ENCODE measurements around the gene ABLIM2. TPM values are rescaled to one million over a fixed set of nuclear protein-coding genes. Genes with fewer than 3 reads are reported as not detected.

Gene ABLIM2
- total RNA-seq, 1 experiment from 2014 or later: 1.0 TPM

DNA sequence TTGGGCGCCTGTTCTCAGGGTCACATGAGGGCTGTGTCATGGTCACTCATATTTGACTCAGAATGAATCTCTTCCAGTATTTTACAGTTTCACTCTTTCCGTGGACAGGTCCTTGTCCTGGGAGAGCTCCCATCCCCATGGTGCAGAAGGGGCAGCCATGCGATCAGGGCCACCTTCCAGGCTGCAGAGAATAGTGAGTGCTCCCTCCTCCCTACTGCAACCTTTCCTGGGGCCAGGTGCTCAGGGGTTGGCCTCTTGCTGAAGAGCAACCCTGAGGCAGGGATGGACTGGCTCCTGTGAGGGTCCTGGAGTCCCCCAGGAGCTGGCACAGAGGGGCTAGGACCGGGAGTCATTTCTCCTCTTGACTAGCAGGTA lies 108.4 kb downstream of the ABLIM2 start:
- Histone ChIP-seq H3K14ac (ENCODE audit: insufficient read depth, low read length) (peak overlapping the region; percentile 55), H3K56ac (ENCODE audit: insufficient read length, low read depth, low read length) (no peak overlapping the region), H3K9me3 (ENCODE audit: control insufficient read depth, low read depth, low read length) (peaks cover under 1% of the 10 kb centered on the region), H2BK15ac (ENCODE audit: low read depth, low read length) (no peak overlapping the region), H4K20me1 (ENCODE audit: control insufficient read depth, insufficient read depth, insufficient read length) (no peaks in the 10 kb centered on the region), H3K4ac (ENCODE audit: low read depth, low read length) (peak overlapping the region; percentile 8; the same call in 1 of the 2 replicates), H3K4me2 (ENCODE audit: insufficient read depth, insufficient read length, low read length) (peak overlapping the region; percentile 1), H3K79me2 (ENCODE audit: insufficient read depth, low read length) (no peaks in the 10 kb centered on the region), H3K79me1 (ENCODE audit: insufficient read depth, low read depth, low read length, poor library complexity, severe bottlenecking) (no peaks in the 10 kb centered on the region), H4K91ac (ENCODE audit: insufficient read length, low read depth, low read length) (peak overlapping the region; percentile 51), H3K23ac (ENCODE audit: insufficient read length, low read depth, low read length) (no peak overlapping the region), H3K9ac (ENCODE audit: extremely low read depth, insufficient read length, low read length) (no peak overlapping the region), H2BK12ac (ENCODE audit: insufficient read length, low read depth, low read length) (peak overlapping the region; percentile 9), H3K27ac (ENCODE audit: insufficient read length, low read depth, low read length) (peak overlapping the region; percentile 69), H3K4me1 (ENCODE audit: insufficient read depth, low read length) (peaks cover 17% of the 10 kb centered on the region; the same call in 1 of the 2 replicates), H2BK5ac (ENCODE audit: insufficient read length, low read length) (peak overlapping the region; percentile 47), H3T11ph (ENCODE audit: low read length) (no peak overlapping the region), H2BK120ac (ENCODE audit: low read depth, low read length, poor library complexity, severe bottlenecking) (no peak overlapping the region), H2AFZ (ENCODE audit: low read length) (no peak overlapping the region), H2BK20ac (ENCODE audit: low read depth, low read length, poor library complexity, severe bottlenecking) (no peak overlapping the region), H4K5ac (ENCODE audit: insufficient read length, low read depth, low read length) (peak overlapping the region; percentile 63), H2AK5ac (ENCODE audit: insufficient read length, low read length) (peak overlapping the region; percentile 28), H3K23me2 (ENCODE audit: insufficient read length, low read depth, low read length, poor library complexity, severe bottlenecking) (no peaks in the 10 kb centered on the region), H3K27me3 (ENCODE audit: insufficient read depth, low read length) (no peaks in the 10 kb centered on the region), H4K8ac (replicated peaks; ENCODE audit: insufficient read length, low read depth, low read length) (no peak overlapping the region), H3K18ac (ENCODE audit: insufficient read length, low read depth, low read length) (peak overlapping the region; percentile 90)
- no CpG with 5 or more reads among the region's 4 CpGs for WGBS (ENCODE audit: extremely low coverage, insufficient read length, low lambda C conversion rate)
- H3K27me3 Mint-ChIP-seq (ENCODE audit: low read depth): peaks cover 5% of the 10 kb centered on the region
- peaks cover 48 to 61% of the 10 kb centered on the region in 2 experiments for H3K4me1 Mint-ChIP-seq
- no peak for DNase-seq
- H3K4me3 Mint-ChIP-seq: peak overlapping the region in 1 of 2 experiments; percentile 59; a peak in 2 of 5 replicates
- TF ChIP-seq, protein P1, sequence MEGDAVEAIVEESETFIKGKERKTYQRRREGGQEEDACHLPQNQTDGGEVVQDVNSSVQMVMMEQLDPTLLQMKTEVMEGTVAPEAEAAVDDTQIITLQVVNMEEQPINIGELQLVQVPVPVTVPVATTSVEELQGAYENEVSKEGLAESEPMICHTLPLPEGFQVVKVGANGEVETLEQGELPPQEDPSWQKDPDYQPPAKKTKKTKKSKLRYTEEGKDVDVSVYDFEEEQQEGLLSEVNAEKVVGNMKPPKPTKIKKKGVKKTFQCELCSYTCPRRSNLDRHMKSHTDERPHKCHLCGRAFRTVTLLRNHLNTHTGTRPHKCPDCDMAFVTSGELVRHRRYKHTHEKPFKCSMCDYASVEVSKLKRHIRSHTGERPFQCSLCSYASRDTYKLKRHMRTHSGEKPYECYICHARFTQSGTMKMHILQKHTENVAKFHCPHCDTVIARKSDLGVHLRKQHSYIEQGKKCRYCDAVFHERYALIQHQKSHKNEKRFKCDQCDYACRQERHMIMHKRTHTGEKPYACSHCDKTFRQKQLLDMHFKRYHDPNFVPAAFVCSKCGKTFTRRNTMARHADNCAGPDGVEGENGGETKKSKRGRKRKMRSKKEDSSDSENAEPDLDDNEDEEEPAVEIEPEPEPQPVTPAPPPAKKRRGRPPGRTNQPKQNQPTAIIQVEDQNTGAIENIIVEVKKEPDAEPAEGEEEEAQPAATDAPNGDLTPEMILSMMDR (conservative IDR thresholded peaks at IDR 0.05): no peak
- H3K36me3 Mint-ChIP-seq (ENCODE audit: insufficient read depth in 1 of 3, low read depth in 3 of 3): peaks cover under 1 to 15% (median 3%) of the 10 kb centered on the region in 3 experiments; a peak in 4 of 7 replicates
- peak overlapping the region; percentile 95 to 100 (median 97) for H3K27ac Mint-ChIP-seq
- H3K9me3 Mint-ChIP-seq: peaks cover 11 to 15% of the 10 kb centered on the region in 2 experiments
